IMR-90 (cell line): Measurements from ENCODE around the gene PCK2. TPM values are rescaled to one million over a fixed set of nuclear protein-coding genes. Genes with fewer than 3 reads are reported as not detected.

Experiments used
- ATAC-seq: fragments of 200-7000 bp; cut with Tn5 transposase; 2 replicates; pipeline ENCODE4 v1.9.1; 2020; ENCODE audit warnings: low read depth, mild to moderate bottlenecking, moderate library complexity
- BruUV-seq: library from RNA; stranded (reverse); fragments of 400-500 nt; replicated peaks from 2 replicates; lab custom pipeline; 2021; lab: Mats Ljungman, UMichigan
- CTCF ChIA-PET: fragments of 300-600 bp; formaldehyde crosslinking; extraction: SDS; loops from one replicate; lab custom pipeline; 2021; ENCODE audit warnings: antibody characterized with exemption; lab: Yijun Ruan, JAX
- POLR2A ChIA-PET: fragments of 300-600 bp; sonication (Branson Sonifier 250); formaldehyde crosslinking; loops from one replicate; lab custom pipeline; 2022; ENCODE audit warnings: antibody characterized with exemption; ENCODE audit not compliant: unreplicated experiment; lab: Charles Lee
- DNase-seq: peaks from one replicate; pipeline ENCODE4 v3.0.0; 2013
- H2AFZ ChIP-seq: replicated peaks from 2 replicates; pipeline ENCODE3; 2013; ENCODE audit warnings: low read length, mild to moderate bottlenecking; ENCODE audit not compliant: poor library complexity
- H2AK5ac ChIP-seq: 2 replicates; pipeline ENCODE4 v1.6.1; 2013; ENCODE audit warnings: low read depth, low read length, inconsistent platforms
- H2AK9ac ChIP-seq: replicated peaks from 2 replicates; pipeline ENCODE3; 2013; ENCODE audit warnings: mild to moderate bottlenecking, low read depth, low read length, moderate library complexity; ENCODE audit not compliant: poor library complexity
- H2BK120ac ChIP-seq: 2 replicates; pipeline ENCODE4 v1.6.1; 2013; ENCODE audit warnings: low read depth, low read length, inconsistent platforms
- H2BK15ac ChIP-seq: 3 replicates; pipeline ENCODE4 v1.6.1; 2013; ENCODE audit warnings: low read depth, low read length, inconsistent platforms
- H2BK20ac ChIP-seq: 2 replicates; pipeline ENCODE4 v1.6.1; 2013; ENCODE audit warnings: low read depth, mild to moderate bottlenecking, inconsistent platforms, low read length, moderate library complexity
- H2BK5ac ChIP-seq: 2 replicates; pipeline ENCODE4 v1.6.1; 2013; ENCODE audit warnings: mild to moderate bottlenecking, low read depth, low read length, inconsistent platforms; ENCODE audit not compliant: poor library complexity, severe bottlenecking
- H3K14ac ChIP-seq: replicated peaks from 2 replicates; pipeline ENCODE4 v1.6.1; 2013; ENCODE audit warnings: low read depth, low read length, inconsistent platforms
- H3K18ac ChIP-seq: 2 replicates; pipeline ENCODE4 v1.6.1; 2013; ENCODE audit warnings: low read depth, low read length, control low read depth
- H3K23ac ChIP-seq: 2 replicates; pipeline ENCODE4 v1.6.1; 2013; ENCODE audit warnings: low read depth, low read length, inconsistent platforms
- H3K27ac ChIP-seq: 2 replicates; pipeline ENCODE4 v1.5.1; 2013; ENCODE audit warnings: mild to moderate bottlenecking, control low read depth, low read length; ENCODE audit not compliant: insufficient read depth
- H3K27me3 ChIP-seq: 2 replicates; pipeline ENCODE4 v1.6.1; 2013; ENCODE audit warnings: low read length; ENCODE audit not compliant: control insufficient read depth, insufficient read depth
- H3K36me3 ChIP-seq: 2 replicates; pipeline ENCODE4 v1.6.1; 2013; ENCODE audit warnings: low read length, mixed read lengths; ENCODE audit not compliant: control insufficient read depth, insufficient read depth
- H3K4ac ChIP-seq: 2 replicates; pipeline ENCODE4 v1.6.1; 2013; ENCODE audit warnings: low read depth, low read length, inconsistent platforms
- H3K4me1 ChIP-seq: 2 replicates; pipeline ENCODE4 v1.6.1; 2013; ENCODE audit warnings: low read length, mixed read lengths; ENCODE audit not compliant: control insufficient read depth, insufficient read depth
- H3K4me2 ChIP-seq: 2 replicates; pipeline ENCODE4 v1.6.1; 2013; ENCODE audit warnings: low read depth, mild to moderate bottlenecking, control low read depth, low read length, moderate library complexity
- H3K4me3 ChIP-seq: 2 replicates; pipeline ENCODE4 v1.5.1; 2013; ENCODE audit warnings: low read depth, mild to moderate bottlenecking, control low read depth, low read length, moderate library complexity; ENCODE audit not compliant: insufficient read depth
- H3K56ac ChIP-seq: 2 replicates; pipeline ENCODE4 v1.6.1; 2013; ENCODE audit warnings: low read length, inconsistent platforms; ENCODE audit not compliant: insufficient read depth; ENCODE audit errors: extremely low read depth
- H3K79me1 ChIP-seq, 2 experiments: 2 replicates each; pipeline ENCODE4 v1.6.1; 2013; ENCODE audit warnings: low read length in 2 of 2, inconsistent platforms in 1 of 2, low read depth in 1 of 2
- H3K9ac ChIP-seq: 2 replicates; pipeline ENCODE4 v1.6.1; 2013; ENCODE audit warnings: low read depth, low read length, control low read depth
- H3K9me1 ChIP-seq: 2 replicates; pipeline ENCODE4 v1.6.1; 2013; ENCODE audit warnings: low read length, inconsistent platforms; ENCODE audit not compliant: insufficient read depth
- H3K9me3 ChIP-seq: 2 replicates; pipeline ENCODE4 v1.6.1; 2013; ENCODE audit warnings: low read length; ENCODE audit not compliant: control insufficient read depth, insufficient read depth
- H4K20me1 ChIP-seq: 2 replicates; pipeline ENCODE4 v1.6.1; 2013; ENCODE audit warnings: low read length, inconsistent platforms; ENCODE audit not compliant: insufficient read depth
- H4K5ac ChIP-seq: 2 replicates; pipeline ENCODE4 v1.6.1; 2013; ENCODE audit warnings: mild to moderate bottlenecking, low read depth, low read length, control low read depth
- H4K8ac ChIP-seq, 2 experiments: 2 replicates each; pipeline ENCODE4 v1.6.1; 2013; ENCODE audit warnings: low read depth in 2 of 2, low read length in 2 of 2, control low read depth in 1 of 2, inconsistent platforms in 1 of 2
- H4K91ac ChIP-seq: 2 replicates; pipeline ENCODE4 v1.6.1; 2013; ENCODE audit warnings: low read depth, low read length, inconsistent platforms; ENCODE audit not compliant: insufficient read depth
- BHLHE40 ChIP-seq: fragments of 150-350 bp; IDR thresholded peaks from 2 replicates; pipeline ENCODE4 v1.6.1; 2016; ENCODE audit warnings: mild to moderate bottlenecking, low read depth, low read length
- CEBPB ChIP-seq: IDR thresholded peaks from 2 replicates; pipeline ENCODE4 v1.6.1; 2012; ENCODE audit warnings: low read depth, low read length, improper control_type of control experiment
- CHD1 ChIP-seq: IDR thresholded peaks from 2 replicates; pipeline ENCODE4 v1.6.1; 2012; ENCODE audit warnings: low read depth, low read length, improper control_type of control experiment
- MAFK ChIP-seq: IDR thresholded peaks from 2 replicates; pipeline ENCODE4 v1.6.1; 2012; ENCODE audit warnings: low read depth, low read length, improper control_type of control experiment
- MAZ ChIP-seq: IDR thresholded peaks from 2 replicates; pipeline ENCODE4 v1.6.1; 2012; ENCODE audit warnings: low read depth, mild to moderate bottlenecking, low read length, improper control_type of control experiment, moderate library complexity, borderline replicate concordance
- MXI1 ChIP-seq: IDR thresholded peaks from 2 replicates; pipeline ENCODE4 v1.6.1; 2012; ENCODE audit warnings: low read depth, mild to moderate bottlenecking, low read length, moderate library complexity, borderline replicate concordance
- NFE2L2 ChIP-seq: fragments of 150-350 bp; IDR thresholded peaks from 2 replicates; pipeline ENCODE4 v1.6.1; 2016; ENCODE audit warnings: low read depth, mild to moderate bottlenecking, low read length
- POLR2A ChIP-seq: IDR thresholded peaks from 2 replicates; pipeline ENCODE4 v1.6.1; 2012; ENCODE audit warnings: mild to moderate bottlenecking, low read depth, low read length
- RAD21 ChIP-seq: IDR thresholded peaks from 2 replicates; pipeline ENCODE4 v1.6.1; 2012; ENCODE audit warnings: low read length, improper control_type of control experiment
- RCOR1 ChIP-seq: IDR thresholded peaks from 2 replicates; pipeline ENCODE4 v1.6.1; 2012; ENCODE audit warnings: mild to moderate bottlenecking, low read length, improper control_type of control experiment; ENCODE audit not compliant: insufficient replicate concordance
- RFX5 ChIP-seq: IDR thresholded peaks from 2 replicates; pipeline ENCODE4 v1.8.0; 2012; ENCODE audit warnings: low read depth, mild to moderate bottlenecking, low read length, moderate library complexity
- SMC3 ChIP-seq: fragments of 150-350 bp; IDR thresholded peaks from 2 replicates; pipeline ENCODE4 v1.6.1; 2016; ENCODE audit warnings: low read depth, mild to moderate bottlenecking, antibody characterized with exemption, low read length, moderate library complexity
- WGBS, 2 experiments: methylation state at CpG; one replicate each; pipeline versions ENCODE4 v1.1.5 to v1.1.7; 2013; ENCODE audit warnings: missing lambda C conversion rate in 2 of 2; ENCODE audit not compliant: insufficient read length in 1 of 2; ENCODE audit errors: extremely low coverage in 2 of 2; 5-methylcytosine and 5-hydroxymethylcytosine counted together
- dilution Hi-C: fragments of 300-500 bp; cut with HindIII; formaldehyde crosslinking; loops from one replicate; pipeline ENCODE4 v1.14.3; 2018; ENCODE audit warnings: low sequenced_read_pairs; ENCODE audit not compliant: unreplicated experiment
- in situ Hi-C: fragments of 300-500 bp; cut with MboI; formaldehyde crosslinking; loops from 3 replicates; pipeline ENCODE4 v1.14.3; 2019; ENCODE audit warnings: low sequenced_read_pairs, inconsistent platforms, mixed read lengths
- intact Hi-C: fragments of 100-400 bp; cut with micrococcal nuclease; formaldehyde crosslinking; loops from 2 replicates; pipeline ENCODE4 v1.10.0; 2022
- polyA plus RNA-seq, 3 experiments: library from polyadenylated mRNA; depleted of rRNA; stranded (reverse); fragments of >200 nt; gene quantifications; 2 replicates each; pipeline ENCODE4 v1.2.3, GENCODE V29; 2012; ENCODE audit warnings: low replicate concordance in 1 of 3
- total RNA-seq: library from RNA; depleted of rRNA; stranded (reverse); fragments of >200 nt; gene quantifications from 2 replicates; pipeline ENCODE4 v1.2.3, GENCODE V29; 2012
- TF ChIP-seq, protein P1 (sequence below): fragments of 150-350 bp; IDR thresholded peaks from 2 replicates; pipeline ENCODE4 v1.6.1; 2017; ENCODE audit warnings: mild to moderate bottlenecking, antibody characterized with exemption, low read length, low read depth
- TF ChIP-seq, protein P2 (sequence below): fragments of 150-350 bp; IDR thresholded peaks from 2 replicates; pipeline ENCODE4 v1.6.1; 2016; ENCODE audit warnings: low read depth, mild to moderate bottlenecking, low read length, moderate library complexity, borderline replicate concordance

Gene PCK2
- total and polyA plus RNA-seq, 2 of the 4 experiments (the other 2 are of a cell fraction) = 13.4 to 29.4 TPM

DNA sequence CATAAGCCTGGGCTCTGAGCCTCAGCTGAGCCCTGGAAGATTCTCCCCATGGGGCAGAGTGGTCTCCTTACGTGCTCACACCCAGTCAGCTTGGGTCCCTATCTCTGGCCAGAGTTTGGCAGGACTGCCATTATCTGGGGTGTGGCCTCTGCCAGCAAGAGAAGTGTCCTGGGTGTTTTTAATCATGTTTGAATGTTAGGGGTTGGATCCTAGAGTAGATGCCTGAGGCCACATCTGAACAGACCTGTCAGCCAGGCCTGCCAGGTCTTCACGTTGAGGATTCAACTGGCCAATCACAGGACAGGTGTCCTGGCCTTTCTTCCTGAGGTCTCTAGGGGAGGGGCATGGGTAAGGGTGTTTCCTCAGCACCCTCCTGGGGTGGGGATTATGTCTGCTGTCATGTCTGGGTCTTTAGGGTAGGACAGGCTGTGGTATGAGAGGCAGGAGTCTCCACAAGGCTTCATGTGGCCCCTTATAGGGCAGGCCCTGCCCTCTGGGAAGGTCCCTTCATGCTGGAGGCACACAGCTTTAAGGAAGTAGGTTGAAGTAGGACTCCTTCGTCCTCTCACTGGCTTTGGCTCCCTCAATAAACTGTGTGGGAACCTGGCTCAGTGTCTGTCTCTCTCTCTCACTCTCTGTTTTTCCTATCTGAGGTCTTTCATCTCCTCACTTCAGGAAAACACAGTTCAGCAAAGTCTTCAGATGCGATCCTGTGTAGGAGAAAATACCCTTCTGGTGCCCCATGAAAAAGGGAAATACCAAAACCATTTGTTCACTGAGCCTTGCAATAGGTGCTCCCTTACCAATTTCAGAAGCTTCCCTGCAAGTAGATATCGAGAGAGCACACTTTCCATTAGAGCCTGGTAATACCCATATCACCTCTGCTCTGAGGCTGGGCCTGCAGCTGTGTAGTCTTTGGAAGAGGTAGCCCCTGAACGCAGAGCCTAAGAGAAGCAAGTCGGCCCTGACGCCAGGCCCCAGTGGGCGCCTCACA, 29.6 kb downstream of the PCK2 start:
- H3K9me1 ChIP-seq = no peaks in the 10 kb centered on the region
- H3K9ac ChIP-seq = no peak overlapping the region
- H3K18ac ChIP-seq = no peak overlapping the region
- TF ChIP-seq NFE2L2 (no peak), POLR2A (no peak), CEBPB (no peak), MAZ (no peak), BHLHE40 (no peak), RAD21 (no peak), SMC3 (no peak), RFX5 (no peak), CHD1 (no peak), MAFK (no peak), RCOR1 (no peak), MXI1 (no peak)
- TF ChIP-seq, protein P1, sequence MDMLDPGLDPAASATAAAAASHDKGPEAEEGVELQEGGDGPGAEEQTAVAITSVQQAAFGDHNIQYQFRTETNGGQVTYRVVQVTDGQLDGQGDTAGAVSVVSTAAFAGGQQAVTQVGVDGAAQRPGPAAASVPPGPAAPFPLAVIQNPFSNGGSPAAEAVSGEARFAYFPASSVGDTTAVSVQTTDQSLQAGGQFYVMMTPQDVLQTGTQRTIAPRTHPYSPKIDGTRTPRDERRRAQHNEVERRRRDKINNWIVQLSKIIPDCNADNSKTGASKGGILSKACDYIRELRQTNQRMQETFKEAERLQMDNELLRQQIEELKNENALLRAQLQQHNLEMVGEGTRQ = no peak
- TF ChIP-seq, protein P2, sequence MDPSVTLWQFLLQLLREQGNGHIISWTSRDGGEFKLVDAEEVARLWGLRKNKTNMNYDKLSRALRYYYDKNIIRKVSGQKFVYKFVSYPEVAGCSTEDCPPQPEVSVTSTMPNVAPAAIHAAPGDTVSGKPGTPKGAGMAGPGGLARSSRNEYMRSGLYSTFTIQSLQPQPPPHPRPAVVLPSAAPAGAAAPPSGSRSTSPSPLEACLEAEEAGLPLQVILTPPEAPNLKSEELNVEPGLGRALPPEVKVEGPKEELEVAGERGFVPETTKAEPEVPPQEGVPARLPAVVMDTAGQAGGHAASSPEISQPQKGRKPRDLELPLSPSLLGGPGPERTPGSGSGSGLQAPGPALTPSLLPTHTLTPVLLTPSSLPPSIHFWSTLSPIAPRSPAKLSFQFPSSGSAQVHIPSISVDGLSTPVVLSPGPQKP = no peak
- no peak overlapping the region for H3K4me2 ChIP-seq
- H3K23ac ChIP-seq = no peak overlapping the region
- no TSS peak for BruUV-seq
- H2AK9ac ChIP-seq = no peak overlapping the region
- H2BK5ac ChIP-seq = no peak overlapping the region
- no peak overlapping the region for H2BK20ac ChIP-seq
- no peak overlapping the region for H4K5ac ChIP-seq
- in situ Hi-C loops (no loop called here), intact Hi-C loops (no loop called here), dilution Hi-C loops (no loop called here)
- H3K56ac ChIP-seq = no peak overlapping the region
- H3K36me3 ChIP-seq = peaks cover 31% of the 10 kb centered on the region
- H4K91ac ChIP-seq = no peak overlapping the region
- H3K4me3 ChIP-seq = no peak overlapping the region
- H3K14ac ChIP-seq = no peak overlapping the region
- H3K4me1 ChIP-seq = no peaks in the 10 kb centered on the region
- DNase-seq (no peak), ATAC-seq (no peak)
- H3K9me3 ChIP-seq = no peaks in the 10 kb centered on the region
- CTCF ChIA-PET = no interaction called here
- H2AFZ ChIP-seq = no peak overlapping the region
- no peaks in the 10 kb centered on the region for H3K79me1 ChIP-seq
- H4K8ac ChIP-seq = no peak overlapping the region
- H3K27ac ChIP-seq = no peak overlapping the region
- POLR2A ChIA-PET = no interaction called here
- H2BK120ac ChIP-seq = no peak overlapping the region
- H3K27me3 ChIP-seq = no peaks in the 10 kb centered on the region
- no peaks in the 10 kb centered on the region for H4K20me1 ChIP-seq
- H3K4ac ChIP-seq = no peak overlapping the region
- WGBS, 2 experiments = no CpG with 5 or more reads among the region's 9 CpGs
- H2BK15ac ChIP-seq = no peak overlapping the region
- no peak overlapping the region for H2AK5ac ChIP-seq
